Measurements from ENCODE around the gene ZSCAN5C.
"Not testable (repeated sequence)": the region's sequence is repeated elsewhere in the genome, so short reads cannot be mapped to it uniquely, and the experiment has no call there.

ZSCAN5C gene

GRCh38 chr19:56209091-56209490 is 7.0 kb downstream of the ZSCAN5C start:
- Histone ChIP-seq H3K4me1 (ENCODE audit: control extremely low read depth in 1 of 4, control insufficient read depth in 4 of 4, insufficient read depth in 4 of 4, low read length in 3 of 4) (no peaks in the 10 kb centered on the region), H3K36me3 (ENCODE audit: control insufficient read depth in 4 of 4, insufficient read depth in 4 of 4, low read length in 3 of 4) (no peaks in the 10 kb centered on the region), H3K27me3 (replicated peaks in 2 of 5; ENCODE audit: control insufficient read depth in 4 of 5, insufficient read depth in 5 of 5, low read length in 4 of 5) (peaks cover 0 to 2% (median 0%) of the 10 kb centered on the region in 5 experiments), H3K27ac (ENCODE audit: insufficient read depth in 1 of 2, low read depth in 1 of 2, low read length in 2 of 2, poor library complexity in 1 of 2, severe bottlenecking in 2 of 2) (no peak overlapping the region), H3K9me3 (ENCODE audit: control extremely low read depth in 1 of 5, control insufficient read depth in 4 of 5, insufficient read depth in 2 of 5, low read depth in 1 of 5, low read length in 4 of 5) (no peaks in the 10 kb centered on the region), H3K4me3 (ENCODE audit: control insufficient read depth in 1 of 7, extremely low read depth in 1 of 7, insufficient read depth in 4 of 7, low read depth in 2 of 7, low read length in 6 of 7) (no peak overlapping the region)
- WGBS (ENCODE audit: insufficient coverage) = 93% methylated on average over 11 of the region's 12 CpGs
- no peak for DNase-seq
- ChIA-PET CTCF (no interaction called here), POLR2A (no interaction called here)

- POLR2A ChIA-PET; H3K4me3 ChIP-seq (ENCODE audit: control insufficient read depth in 1 of 7, extremely low read depth in 1 of 7, insufficient read depth in 4 of 7, low read depth in 2 of 7, low read length in 6 of 7); CTCF ChIA-PET; H3K27me3 ChIP-seq (replicated peaks in 2 of 5; ENCODE audit: control insufficient read depth in 4 of 5, insufficient read depth in 5 of 5, low read length in 4 of 5); H3K27ac ChIP-seq (ENCODE audit: insufficient read depth in 1 of 2, low read depth in 1 of 2, low read length in 2 of 2, poor library complexity in 1 of 2, severe bottlenecking in 2 of 2); H3K4me1 ChIP-seq (ENCODE audit: control extremely low read depth in 1 of 4, control insufficient read depth in 4 of 4, insufficient read depth in 4 of 4, low read length in 3 of 4); H3K9me3 ChIP-seq (ENCODE audit: control extremely low read depth in 1 of 5, control insufficient read depth in 4 of 5, insufficient read depth in 2 of 5, low read depth in 1 of 5, low read length in 4 of 5); DNase-seq; H3K36me3 ChIP-seq (ENCODE audit: control insufficient read depth in 4 of 4, insufficient read depth in 4 of 4, low read length in 3 of 4): not testable (repeated sequence)
- 92% methylated on average over 2 of the region's 9 CpGs for WGBS (ENCODE audit: insufficient coverage)
These were observed 8.0 kb downstream of the ZSCAN5C start for GRCh38 chr19:56210036-56210435.

- CTCF ChIA-PET = no interaction called here
- Histone ChIP-seq H3K4me3 (ENCODE audit: control insufficient read depth in 1 of 7, extremely low read depth in 1 of 7, insufficient read depth in 4 of 7, low read depth in 2 of 7, low read length in 6 of 7) (no peak overlapping the region), H3K36me3 (ENCODE audit: control insufficient read depth in 4 of 4, insufficient read depth in 4 of 4, low read length in 3 of 4) (no peaks in the 10 kb centered on the region), H3K27me3 (replicated peaks in 2 of 5; ENCODE audit: control insufficient read depth in 4 of 5, insufficient read depth in 5 of 5, low read length in 4 of 5) (peaks cover 0 to 2% (median 0%) of the 10 kb centered on the region in 5 experiments), H3K4me1 (ENCODE audit: control extremely low read depth in 1 of 4, control insufficient read depth in 4 of 4, insufficient read depth in 4 of 4, low read length in 3 of 4) (peaks cover 0 to 3% (median 0%) of the 10 kb centered on the region in 4 experiments), H3K9me3 (ENCODE audit: control extremely low read depth in 1 of 5, control insufficient read depth in 4 of 5, insufficient read depth in 2 of 5, low read depth in 1 of 5, low read length in 4 of 5) (no peaks in the 10 kb centered on the region), H3K27ac (ENCODE audit: insufficient read depth in 1 of 2, low read depth in 1 of 2, low read length in 2 of 2, poor library complexity in 1 of 2, severe bottlenecking in 2 of 2) (no peak overlapping the region)
- POLR2A ChIA-PET = no interaction called here
- DNase-seq = no peak
- 92% methylated on average over 3 of the region's 4 CpGs for WGBS (ENCODE audit: insufficient coverage)
These were observed 9.6 kb downstream of the ZSCAN5C start for GRCh38 chr19:56211718-56212117.

GRCh38 chr19:56217039-56217949 is 15.2 kb downstream of the ZSCAN5C start:
- Histone ChIP-seq H3K4me1 (ENCODE audit: control extremely low read depth in 1 of 4, control insufficient read depth in 4 of 4, insufficient read depth in 4 of 4, low read length in 3 of 4) (peaks cover 0 to 17% (median 10%) of the 10 kb centered on the region in 4 experiments), H3K9me3 (ENCODE audit: control extremely low read depth in 1 of 5, control insufficient read depth in 4 of 5, insufficient read depth in 2 of 5, low read depth in 1 of 5, low read length in 4 of 5) (no peaks in the 10 kb centered on the region), H3K27ac (ENCODE audit: insufficient read depth in 1 of 2, low read depth in 1 of 2, low read length in 2 of 2, poor library complexity in 1 of 2, severe bottlenecking in 2 of 2) (peak overlapping the region in 1 of 2 experiments; percentile 46), H3K4me3 (ENCODE audit: control insufficient read depth in 1 of 7, extremely low read depth in 1 of 7, insufficient read depth in 4 of 7, low read depth in 2 of 7, low read length in 6 of 7) (peak overlapping the region; percentile 11 to 77 (median 49)), H3K27me3 (replicated peaks in 2 of 5; ENCODE audit: control insufficient read depth in 4 of 5, insufficient read depth in 5 of 5, low read length in 4 of 5) (no peaks in the 10 kb centered on the region), H3K36me3 (ENCODE audit: control insufficient read depth in 4 of 4, insufficient read depth in 4 of 4, low read length in 3 of 4) (no peaks in the 10 kb centered on the region)
- POLR2A ChIA-PET = no interaction called here
- peak; percentile 21 to 78 (median 69) for DNase-seq
- WGBS (ENCODE audit: insufficient coverage) = 2% methylated on average over 67 of the region's 79 CpGs
- CTCF ChIA-PET = interaction anchor here (1.9 kb wide), 1 partner anchor 36 kb away, joined by 7 read pairs; no protein-coding TSS in a partner anchor

GRCh38 chr19:56218961-56219360 is 16.9 kb downstream of the ZSCAN5C start:
- Histone ChIP-seq H3K9me3 (ENCODE audit: control extremely low read depth in 1 of 5, control insufficient read depth in 4 of 5, insufficient read depth in 2 of 5, low read depth in 1 of 5, low read length in 4 of 5) (no peaks in the 10 kb centered on the region), H3K4me3 (ENCODE audit: control insufficient read depth in 1 of 7, extremely low read depth in 1 of 7, insufficient read depth in 4 of 7, low read depth in 2 of 7, low read length in 6 of 7) (no peak overlapping the region), H3K4me1 (ENCODE audit: control extremely low read depth in 1 of 4, control insufficient read depth in 4 of 4, insufficient read depth in 4 of 4, low read length in 3 of 4) (peaks cover 0 to 17% (median 10%) of the 10 kb centered on the region in 4 experiments), H3K27me3 (replicated peaks in 2 of 5; ENCODE audit: control insufficient read depth in 4 of 5, insufficient read depth in 5 of 5, low read length in 4 of 5) (no peaks in the 10 kb centered on the region), H3K36me3 (ENCODE audit: control insufficient read depth in 4 of 4, insufficient read depth in 4 of 4, low read length in 3 of 4) (no peaks in the 10 kb centered on the region), H3K27ac (ENCODE audit: insufficient read depth in 1 of 2, low read depth in 1 of 2, low read length in 2 of 2, poor library complexity in 1 of 2, severe bottlenecking in 2 of 2) (no peak overlapping the region)
- WGBS (ENCODE audit: insufficient coverage) = 96% methylated on average over 10 of the region's 10 CpGs
- POLR2A ChIA-PET = no interaction called here
- no peak for DNase-seq
- CTCF ChIA-PET = interaction anchor here (1.9 kb wide), 1 partner anchor 14 kb away, joined by 5 read pairs; no protein-coding TSS in a partner anchor

- H3K27me3 ChIP-seq (replicated peaks in 2 of 5; ENCODE audit: control insufficient read depth in 4 of 5, insufficient read depth in 5 of 5, low read length in 4 of 5); H3K9me3 ChIP-seq (ENCODE audit: control extremely low read depth in 1 of 5, control insufficient read depth in 4 of 5, insufficient read depth in 2 of 5, low read depth in 1 of 5, low read length in 4 of 5); H3K4me3 ChIP-seq (ENCODE audit: control insufficient read depth in 1 of 7, extremely low read depth in 1 of 7, insufficient read depth in 4 of 7, low read depth in 2 of 7, low read length in 6 of 7); H3K36me3 ChIP-seq (ENCODE audit: control insufficient read depth in 4 of 4, insufficient read depth in 4 of 4, low read length in 3 of 4); H3K27ac ChIP-seq (ENCODE audit: insufficient read depth in 1 of 2, low read depth in 1 of 2, low read length in 2 of 2, poor library complexity in 1 of 2, severe bottlenecking in 2 of 2): not testable (repeated sequence)
- peaks cover 0 to 17% (median 10%) of the 10 kb centered on the region in 4 experiments for H3K4me1 ChIP-seq (ENCODE audit: control extremely low read depth in 1 of 4, control insufficient read depth in 4 of 4, insufficient read depth in 4 of 4, low read length in 3 of 4)
- POLR2A ChIA-PET = interaction anchor here (0.6 kb wide), 1 partner anchor 11 kb away, joined by 3 read pairs; no protein-coding TSS in a partner anchor
- peak; percentile 10 to 37 (median 37) for DNase-seq
- CTCF ChIA-PET = interaction anchor here (0.6 to 1.7 kb wide), 5 partner anchors 31 to 853 kb away, joined by 3 to 5 read pairs (median 4); no protein-coding TSS in a partner anchor
- 72% methylated on average over 9 of the region's 9 CpGs for WGBS (ENCODE audit: insufficient coverage)
These were observed 19.4 kb downstream of the ZSCAN5C start for GRCh38 chr19:56221442-56221841.

- Histone ChIP-seq H3K4me1 (ENCODE audit: control extremely low read depth in 1 of 4, control insufficient read depth in 4 of 4, insufficient read depth in 4 of 4, low read length in 3 of 4) (peaks cover 0 to 13% (median 10%) of the 10 kb centered on the region in 4 experiments), H3K36me3 (ENCODE audit: control insufficient read depth in 4 of 4, insufficient read depth in 4 of 4, low read length in 3 of 4) (no peaks in the 10 kb centered on the region), H3K27ac (ENCODE audit: insufficient read depth in 1 of 2, low read depth in 1 of 2, low read length in 2 of 2, poor library complexity in 1 of 2, severe bottlenecking in 2 of 2) (no peak overlapping the region), H3K9me3 (ENCODE audit: control extremely low read depth in 1 of 5, control insufficient read depth in 4 of 5, insufficient read depth in 2 of 5, low read depth in 1 of 5, low read length in 4 of 5) (no peaks in the 10 kb centered on the region), H3K4me3 (ENCODE audit: control insufficient read depth in 1 of 7, extremely low read depth in 1 of 7, insufficient read depth in 4 of 7, low read depth in 2 of 7, low read length in 6 of 7) (no peak overlapping the region), H3K27me3 (replicated peaks in 2 of 5; ENCODE audit: control insufficient read depth in 4 of 5, insufficient read depth in 5 of 5, low read length in 4 of 5) (no peaks in the 10 kb centered on the region)
- no peak for DNase-seq
- ChIA-PET CTCF (interaction anchor here (0.6 to 1.7 kb wide), 5 partner anchors 30 to 853 kb away, joined by 3 to 5 read pairs (median 4); no protein-coding TSS in a partner anchor), POLR2A (interaction anchor here (0.6 kb wide), 1 partner anchor 11 kb away, joined by 3 read pairs; no protein-coding TSS in a partner anchor)
- WGBS (ENCODE audit: insufficient coverage) = 96% methylated on average over 9 of the region's 14 CpGs
These were observed 19.8 kb downstream of the ZSCAN5C start for GRCh38 chr19:56221851-56222250.
